SHP77 treated with DMSO at 0.1 percent for 48 hours (cell line): ENCODE results near the gene RER1.

Experiments
- DNase-seq: peaks from one replicate; lab custom pipeline; 2025; lab: John Stamatoyannopoulos, UW

Gene RER1

GRCh38 chr1:2353551-2354438 is 37.8 kb upstream of the RER1 start:
- no peak for DNase-seq

- no peak for DNase-seq
These were observed 36.9 kb upstream of the RER1 start for GRCh38 chr1:2354511-2355372.

DNA sequence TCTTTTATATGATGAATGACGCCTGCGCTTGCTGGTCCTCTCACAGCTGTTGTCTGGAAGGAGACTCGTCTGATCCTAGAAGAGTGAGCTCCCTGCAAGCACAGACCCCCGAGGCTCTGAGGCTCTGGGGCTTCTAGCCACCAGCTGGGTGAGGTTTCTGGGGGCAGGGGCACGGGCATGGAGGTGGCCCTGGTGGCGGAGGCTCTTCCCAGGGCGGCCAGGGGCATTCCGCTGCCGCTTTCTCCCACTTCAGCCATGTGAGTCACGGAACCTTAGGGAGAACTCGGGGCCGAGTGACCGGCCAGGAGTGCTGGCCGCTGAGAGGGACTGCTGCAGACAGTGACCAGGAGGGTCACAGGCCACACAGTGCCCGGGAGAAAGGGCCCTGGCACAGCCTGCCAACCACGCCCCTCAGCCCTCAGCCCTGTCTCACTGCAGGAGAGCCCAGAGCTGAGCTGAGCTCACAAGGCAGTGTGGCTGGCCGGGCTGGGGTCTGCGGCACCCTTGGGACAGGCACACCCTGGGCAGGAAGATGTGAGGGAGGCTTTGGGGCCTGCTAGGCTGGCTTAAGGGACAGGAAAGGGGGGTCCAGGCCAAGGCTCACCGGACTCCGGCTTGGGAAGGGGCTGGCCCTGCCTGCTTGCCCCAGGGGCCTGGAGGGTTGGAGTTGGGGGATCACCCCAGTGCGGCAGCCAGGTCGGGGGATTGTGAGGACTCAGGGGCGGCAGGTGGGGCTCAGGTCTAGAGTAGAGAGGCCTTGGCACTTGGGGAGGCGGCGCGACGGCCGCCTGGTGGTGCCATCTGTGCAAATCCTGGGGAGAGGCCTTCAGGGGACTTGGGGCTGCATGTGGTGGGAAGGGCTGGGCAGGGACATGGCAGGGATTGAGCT is 36.0 kb upstream of the RER1 start:
- no peak for DNase-seq

DNA sequence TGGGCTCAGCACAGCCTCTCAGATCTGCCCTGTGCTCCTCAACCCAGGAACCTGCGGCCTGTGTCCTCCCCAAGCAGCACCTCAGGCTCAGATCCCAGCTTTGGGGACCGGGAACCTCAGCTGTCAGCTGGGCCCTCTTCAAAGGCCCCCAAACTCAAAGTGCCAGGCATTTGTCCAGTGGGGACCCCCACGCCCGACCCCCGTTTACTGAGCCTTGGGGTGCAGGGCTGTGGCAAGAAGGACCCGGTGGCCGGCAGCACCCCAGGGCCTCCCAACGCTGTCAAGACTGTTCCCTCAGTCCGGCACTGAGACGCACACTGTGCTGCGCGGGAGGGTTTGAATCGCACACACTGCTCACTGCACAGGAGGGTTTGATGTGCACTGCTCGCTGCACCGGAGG is 35.2 kb upstream of the RER1 start:
- no peak for DNase-seq

GRCh38 chr1:2356911-2357845 is 34.5 kb upstream of the RER1 start:
- DNase-seq = no peak

- DNase-seq = no peak
These were observed 33.6 kb upstream of the RER1 start for GRCh38 chr1:2358072-2358471.

GRCh38 chr1:2358651-2359640 is 32.7 kb upstream of the RER1 start:
- DNase-seq = no peak

- no peak for DNase-seq
These were observed 30.9 kb upstream of the RER1 start for GRCh38 chr1:2360588-2361364.

- DNase-seq = no peak
These were observed 27.7 kb upstream of the RER1 start for GRCh38 chr1:2363847-2364513.

- no peak for DNase-seq
These were observed 23.4 kb upstream of the RER1 start for GRCh38 chr1:2368053-2368744.

DNA sequence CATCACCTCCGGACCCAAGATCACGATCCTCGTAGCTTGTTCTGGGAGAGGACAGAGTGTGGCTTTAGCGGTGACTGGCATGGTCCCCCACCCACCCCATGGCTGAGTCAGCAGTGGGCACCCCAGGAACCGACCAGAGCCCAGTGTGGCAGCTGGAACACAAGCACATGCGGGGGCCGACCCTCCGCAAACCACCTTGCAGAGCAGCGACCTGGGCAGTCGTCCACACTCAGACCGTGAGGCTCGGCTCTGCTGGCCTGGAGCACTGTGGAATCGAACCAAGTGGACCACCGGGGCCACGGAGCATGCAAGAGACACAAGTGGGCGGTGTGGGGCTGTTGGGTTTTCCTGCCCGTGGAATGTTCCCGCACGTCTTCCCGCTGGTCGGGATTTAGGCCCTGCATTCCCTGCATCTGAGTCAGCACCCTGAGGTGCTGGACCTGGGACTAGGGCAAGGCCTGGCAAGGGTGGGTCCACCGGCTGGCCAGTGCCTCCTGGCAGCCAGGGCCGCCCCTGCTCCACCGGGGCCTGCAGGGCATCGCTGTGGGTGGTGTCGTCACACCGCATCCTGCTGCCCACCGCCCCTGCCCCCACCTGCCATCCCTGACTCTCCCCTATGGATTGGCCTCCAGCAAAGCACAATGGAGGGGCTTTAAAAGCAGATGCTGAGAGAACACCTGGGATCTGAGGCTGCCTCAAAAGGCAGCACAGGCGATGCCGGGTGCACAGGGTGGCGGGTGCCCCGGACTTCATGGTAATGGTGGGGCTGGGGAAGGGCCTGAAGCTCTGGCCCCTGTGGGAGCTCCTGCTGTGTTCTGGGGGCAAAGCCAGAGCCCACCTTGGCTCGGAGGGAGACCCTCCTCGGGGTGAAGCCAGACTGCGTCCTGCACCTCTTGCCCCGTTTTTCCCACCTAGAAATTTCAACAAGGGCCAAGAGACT is 18.8 kb upstream of the RER1 start:
- no peak for DNase-seq

GRCh38 chr1:2373551-2374251 is 17.9 kb upstream of the RER1 start:
- DNase-seq = no peak

DNA sequence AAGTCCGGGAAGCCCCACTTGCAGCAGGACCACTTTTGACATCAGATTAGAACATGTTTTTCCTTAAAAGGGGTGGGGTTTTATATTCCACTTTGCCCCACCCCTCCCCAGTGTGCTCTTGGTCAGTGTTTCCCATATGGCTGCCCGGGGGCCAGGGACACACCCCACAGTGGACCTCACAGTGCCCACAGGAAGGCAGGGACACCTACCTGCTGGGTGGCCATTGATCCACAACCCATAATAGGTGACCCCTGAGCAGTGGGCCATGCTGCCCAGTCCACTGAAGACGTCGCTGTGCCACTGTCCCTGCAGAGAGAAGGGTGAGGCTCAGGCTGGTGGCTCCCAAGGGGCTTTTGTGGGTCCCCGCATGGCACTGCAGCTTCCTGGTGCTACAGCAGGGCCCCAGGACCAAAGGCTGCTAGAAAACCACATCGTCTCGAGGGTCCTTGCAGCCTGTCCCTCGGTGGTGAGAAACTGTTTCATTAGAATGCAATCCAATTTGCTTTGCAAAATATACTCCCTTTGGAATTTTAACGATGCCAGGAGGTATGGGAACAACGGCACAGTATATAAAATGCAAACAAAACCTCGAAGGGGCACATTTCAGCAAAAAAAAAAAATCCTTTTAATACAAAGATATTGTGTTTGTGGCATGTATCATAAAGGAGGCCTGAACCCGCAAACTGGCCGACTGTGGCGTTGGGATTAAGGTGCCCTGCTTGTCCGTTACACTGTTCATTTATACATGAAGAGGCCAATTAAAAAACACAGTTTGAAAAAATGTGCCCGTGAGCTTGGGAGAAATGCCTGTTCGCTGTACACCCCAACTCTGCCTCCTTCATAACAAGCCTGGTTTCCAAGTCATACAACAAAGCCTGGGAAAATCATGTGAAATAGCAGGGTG is 17.1 kb upstream of the RER1 start:
- DNase-seq = no peak

- DNase-seq = no peak
These were observed 16.3 kb upstream of the RER1 start for GRCh38 chr1:2375246-2375922.
